ENCODE data around the gene KDM8. TPM values are rescaled to one million over a fixed set of nuclear protein-coding genes. Genes with fewer than 3 reads are reported as not detected.
A peak's percentile ranks its signal among the peaks of the same experiment; 100 is the strongest.

The KDM8 gene
- total and polyA plus RNA-seq, 9 of the 15 experiments (the other 6 are each of a cell fraction or from before 2014, with no cell fraction given) = 0.61 to 9.1 (median 5.4) TPM

- TF ChIP-seq CTCF (IDR thresholded peaks at IDR 0.05 in 2 of 3, conservative IDR thresholded peaks at IDR 0.05 in 1 of 3; ENCODE audit: insufficient read depth in 2 of 3, low read depth in 1 of 3, low read length in 3 of 3) = no peak
- no peak for TF ChIP-seq ZNF561 (CRISPR knock-in tag; conservative IDR thresholded peaks at IDR 0.05)
- TF ChIP-seq PBX2 (CRISPR knock-in tag; IDR thresholded peaks at IDR 0.05; ENCODE audit: low read depth) = no peak
- no peak for TF ChIP-seq PBX2 (tag; conservative IDR thresholded peaks at IDR 0.05; ENCODE audit: low read depth)
- TF ChIP-seq ATF7 (IDR thresholded peaks at IDR 0.05) = peak; percentile 85
- no peak for TF ChIP-seq ZBTB43 (CRISPR knock-in tag; IDR thresholded peaks at IDR 0.05)
- TF ChIP-seq ZNF311 (CRISPR knock-in tag; IDR thresholded peaks at IDR 0.05) = no peak
- TF ChIP-seq MCM5 (IDR thresholded peaks at IDR 0.05; ENCODE audit: low read depth) = no peak
- TF ChIP-seq CTCFL (IDR thresholded peaks at IDR 0.05; ENCODE audit: borderline replicate concordance, insufficient read depth, low read depth, low read length, poor library complexity, severe bottlenecking) = no peak
- TF ChIP-seq PTTG1 (tag; IDR thresholded peaks at IDR 0.05; ENCODE audit: low read depth) = no peak
- TF ChIP-seq POLR2G (IDR thresholded peaks at IDR 0.05; ENCODE audit: low read depth, low read length) = peak; percentile 92
- peak in 1 of 2 experiments; percentile 17; a peak in 2 of 4 replicates for TF ChIP-seq MNT (conservative IDR thresholded peaks at IDR 0.05)
- no peak for TF ChIP-seq ZNF785 (CRISPR knock-in tag; IDR thresholded peaks at IDR 0.05)
- TF ChIP-seq ZNF24 (IDR thresholded peaks at IDR 0.05) = no peak
Observed at GRCh38 chr16:27203507-27204311, at the start of gene KDM8 (continued).

All from K562 (cell line).